GM21515 (cell line): ENCODE measurements around the gene HMGB1.

Experiments used
- ATAC-seq: cut with Tn5 transposase; IDR thresholded peaks from one replicate; pipeline ENCODE4 v1.9.1; 2021; ENCODE audit not compliant: unreplicated experiment

The HMGB1 gene

DNA sequence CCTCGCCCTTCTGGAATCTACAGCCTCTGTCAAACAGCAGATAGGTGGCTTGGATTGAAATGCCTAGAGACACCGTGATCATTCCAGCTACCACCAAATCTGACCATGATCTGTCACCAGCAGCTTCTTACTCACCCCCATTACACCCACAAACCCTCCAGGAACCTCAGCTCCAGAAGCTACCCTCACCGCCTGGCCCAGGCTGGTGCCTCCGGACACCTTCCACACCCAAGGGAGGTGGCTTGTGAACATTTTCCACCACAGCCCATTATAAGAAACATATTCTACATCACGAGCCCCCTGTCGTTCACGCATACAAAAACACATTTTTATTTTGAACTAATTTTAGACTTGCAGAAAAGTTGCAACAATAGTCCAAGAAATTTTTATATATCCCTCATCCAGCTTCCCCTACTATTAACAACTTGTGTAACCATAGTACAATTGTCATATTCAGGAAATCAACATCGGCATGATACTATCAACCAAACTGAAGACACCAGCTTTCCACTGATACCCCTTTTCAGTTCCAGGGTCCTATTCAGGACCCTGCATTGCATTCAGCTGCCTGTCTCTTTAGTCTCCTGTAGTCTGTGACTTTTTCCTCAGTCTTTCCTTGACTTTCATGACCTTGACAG is 58.8 kb downstream of the HMGB1 start:
- no peak for ATAC-seq
